HEK293 (cell line): ENCODE results near the gene XK.

ENCODE experiments used
- CTCF ChIA-PET: fragments of 350-600 bp; formaldehyde crosslinking; extraction: SDS; loops from one replicate; lab custom pipeline; 2021; ENCODE audit warnings: antibody characterized with exemption; lab: Yijun Ruan, JAX
- POLR2A ChIA-PET: fragments of 300-600 bp; formaldehyde crosslinking; extraction: SDS; loops from one replicate; lab custom pipeline; 2020; ENCODE audit warnings: antibody characterized with exemption, inconsistent platforms; lab: Yijun Ruan, JAX
- H3K27ac ChIP-seq: fragments of 200-500 bp; sonication (Bioruptor generic); 2 replicates; pipeline ENCODE4 v1.5.1; 2014; ENCODE audit warnings: low read depth, low read length, control low read depth, inconsistent platforms; ENCODE audit errors: extremely low read depth
- H3K36me3 ChIP-seq, 2 experiments: fragments of 200-500 bp in 1 of 2; sonication (Bioruptor generic) in 1 of 2; 1 replicate in 1 of 2; 2 replicates in 1 of 2; pipeline ENCODE4 v1.5.1; 2014 to 2017; ENCODE audit warnings: inconsistent platforms in 2 of 2, low read length in 2 of 2; ENCODE audit not compliant: control insufficient read depth in 2 of 2, insufficient read depth in 1 of 2
- H3K4me1 ChIP-seq: fragments of 200-500 bp; sonication (Bioruptor generic); 2 replicates; pipeline ENCODE4 v1.5.1; 2014; ENCODE audit warnings: mild to moderate bottlenecking, low read length, inconsistent platforms; ENCODE audit not compliant: control insufficient read depth, insufficient read depth
- H3K4me3 ChIP-seq: 2 replicates; pipeline ENCODE4 v1.5.1; 2011; ENCODE audit warnings: low read depth, mild to moderate bottlenecking, control low read depth, low read length, moderate library complexity
- H3K9me3 ChIP-seq: fragments of 200-500 bp; sonication (Bioruptor generic); 2 replicates; pipeline ENCODE4 v1.5.1; 2014; ENCODE audit warnings: low read depth, low read length, inconsistent platforms; ENCODE audit not compliant: control insufficient read depth, insufficient read depth
- AEBP2 ChIP-seq: fragments of 450-650 bp; formaldehyde crosslinking; IDR thresholded peaks from 2 replicates; pipeline ENCODE4 v1.5.1; 2016; ENCODE audit warnings: missing biosample characterization, missing genetic modification characterization, borderline replicate concordance
- BCL11A ChIP-seq: fragments of 450-650 bp; formaldehyde crosslinking; IDR thresholded peaks from 2 replicates; pipeline ENCODE4 v1.5.1; 2016; ENCODE audit warnings: low read depth, missing biosample characterization, missing genetic modification characterization
- EGR2 ChIP-seq: fragments of 450-650 bp; formaldehyde crosslinking; IDR thresholded peaks from 2 replicates; pipeline ENCODE4 v1.5.1; 2016; ENCODE audit warnings: low read depth, missing biosample characterization, missing genetic modification characterization
- GLIS2 ChIP-seq: fragments of 450-650 bp; formaldehyde crosslinking; IDR thresholded peaks from 2 replicates; pipeline ENCODE4 v1.5.1; 2016; ENCODE audit warnings: missing biosample characterization, missing genetic modification characterization
- IKZF3 ChIP-seq: fragments of 450-650 bp; IDR thresholded peaks from 2 replicates; pipeline ENCODE4 v1.5.0; 2018; ENCODE audit warnings: missing biosample characterization, mild to moderate bottlenecking, missing genetic modification characterization, moderate library complexity
- KLF1 ChIP-seq: fragments of 450-650 bp; formaldehyde crosslinking; IDR thresholded peaks from 2 replicates; pipeline ENCODE4 v1.5.1; 2016; ENCODE audit warnings: missing biosample characterization, missing genetic modification characterization
- KLF16 ChIP-seq: fragments of 450-650 bp; formaldehyde crosslinking; IDR thresholded peaks from 2 replicates; pipeline ENCODE4 v1.5.1; 2017; ENCODE audit warnings: missing biosample characterization, missing genetic modification characterization
- PRDM6 ChIP-seq: fragments of 450-650 bp; formaldehyde crosslinking; IDR thresholded peaks from 2 replicates; pipeline ENCODE4 v1.5.1; 2017; ENCODE audit warnings: missing biosample characterization, missing genetic modification characterization
- RBAK ChIP-seq: fragments of 450-650 bp; formaldehyde crosslinking; IDR thresholded peaks from 2 replicates; pipeline ENCODE4 v1.5.1; 2016; ENCODE audit warnings: missing biosample characterization, missing genetic modification characterization
- REPIN1 ChIP-seq: fragments of 450-650 bp; formaldehyde crosslinking; IDR thresholded peaks from 2 replicates; pipeline ENCODE4 v1.5.1; 2017; ENCODE audit warnings: missing biosample characterization, missing genetic modification characterization, low read depth
- SP7 ChIP-seq: fragments of 450-650 bp; formaldehyde crosslinking; IDR thresholded peaks from 2 replicates; pipeline ENCODE4 v1.5.1; 2016; ENCODE audit warnings: missing biosample characterization, missing genetic modification characterization
- ZBTB17 ChIP-seq: fragments of 450-650 bp; formaldehyde crosslinking; IDR thresholded peaks from 2 replicates; pipeline ENCODE4 v1.5.1; 2016; ENCODE audit warnings: missing biosample characterization, missing genetic modification characterization
- ZBTB48 ChIP-seq: fragments of 450-650 bp; formaldehyde crosslinking; IDR thresholded peaks from 2 replicates; pipeline ENCODE4 v1.5.1; 2016; ENCODE audit warnings: missing biosample characterization, missing genetic modification characterization
- ZBTB7A ChIP-seq: fragments of 450-650 bp; formaldehyde crosslinking; IDR thresholded peaks from 2 replicates; pipeline ENCODE4 v1.5.1; 2016; ENCODE audit warnings: low read depth, missing biosample characterization, missing genetic modification characterization
- ZFHX2 ChIP-seq: fragments of 450-650 bp; formaldehyde crosslinking; conservative IDR thresholded peaks from 2 replicates; pipeline ENCODE4 v1.5.1; 2016; ENCODE audit warnings: missing biosample characterization, missing genetic modification characterization
- ZNF155 ChIP-seq: fragments of 450-650 bp; formaldehyde crosslinking; IDR thresholded peaks from 2 replicates; pipeline ENCODE4 v1.5.1; 2016; ENCODE audit warnings: missing biosample characterization, missing genetic modification characterization
- ZNF23 ChIP-seq: fragments of 450-650 bp; formaldehyde crosslinking; IDR thresholded peaks from 2 replicates; pipeline ENCODE4 v1.5.1; 2016; ENCODE audit warnings: missing biosample characterization, missing genetic modification characterization, borderline replicate concordance
- ZNF341 ChIP-seq: fragments of 450-650 bp; formaldehyde crosslinking; IDR thresholded peaks from 2 replicates; pipeline ENCODE4; 2016; ENCODE audit warnings: low read depth, missing biosample characterization, missing genetic modification characterization
- ZNF354C ChIP-seq: fragments of 450-650 bp; formaldehyde crosslinking; IDR thresholded peaks from 2 replicates; pipeline ENCODE4 v1.5.1; 2016; ENCODE audit warnings: missing biosample characterization, missing genetic modification characterization, low read depth, borderline replicate concordance
- ZNF37A ChIP-seq: fragments of 450-650 bp; IDR thresholded peaks from 2 replicates; pipeline ENCODE4 v1.5.1; 2018; ENCODE audit warnings: missing biosample characterization, missing genetic modification characterization
- ZNF391 ChIP-seq: fragments of 450-650 bp; formaldehyde crosslinking; IDR thresholded peaks from 2 replicates; pipeline ENCODE4 v1.5.1; 2016; ENCODE audit warnings: low read depth, missing biosample characterization, missing genetic modification characterization, borderline replicate concordance
- ZNF423 ChIP-seq: fragments of 450-650 bp; formaldehyde crosslinking; IDR thresholded peaks from 2 replicates; pipeline ENCODE4 v1.5.1; 2016; ENCODE audit warnings: missing biosample characterization, missing genetic modification characterization
- ZNF596 ChIP-seq: fragments of 450-650 bp; IDR thresholded peaks from 2 replicates; pipeline ENCODE4 v1.5.0; 2018; ENCODE audit warnings: missing biosample characterization, mild to moderate bottlenecking, missing genetic modification characterization, moderate library complexity
- ZNF621 ChIP-seq: fragments of 450-650 bp; formaldehyde crosslinking; IDR thresholded peaks from 2 replicates; pipeline ENCODE4 v1.5.1; 2017; ENCODE audit warnings: missing biosample characterization, missing genetic modification characterization
- ZNF623 ChIP-seq: fragments of 450-650 bp; formaldehyde crosslinking; IDR thresholded peaks from 2 replicates; pipeline ENCODE4 v1.5.1; 2016; ENCODE audit warnings: missing biosample characterization, missing genetic modification characterization
- ZNF654 ChIP-seq: fragments of 450-650 bp; formaldehyde crosslinking; IDR thresholded peaks from 2 replicates; pipeline ENCODE4 v1.5.1; 2016; ENCODE audit warnings: low read depth, missing biosample characterization, missing genetic modification characterization
- ZNF837 ChIP-seq: fragments of 450-650 bp; formaldehyde crosslinking; IDR thresholded peaks from 2 replicates; pipeline ENCODE4 v1.5.1; 2016; ENCODE audit warnings: missing biosample characterization, missing genetic modification characterization
- ZNF843 ChIP-seq: fragments of 450-650 bp; formaldehyde crosslinking; IDR thresholded peaks from 2 replicates; pipeline ENCODE4 v1.5.1; 2016; ENCODE audit warnings: missing biosample characterization, missing genetic modification characterization
- TF ChIP-seq, protein P1 (sequence below): fragments of 450-650 bp; formaldehyde crosslinking; IDR thresholded peaks from 2 replicates; pipeline ENCODE4 v1.5.1; 2016; ENCODE audit warnings: missing biosample characterization, missing genetic modification characterization
- TF ChIP-seq, protein P2 (sequence below): fragments of 450-650 bp; formaldehyde crosslinking; IDR thresholded peaks from 2 replicates; pipeline ENCODE4 v1.5.1; 2017; ENCODE audit warnings: missing biosample characterization, missing genetic modification characterization

XK gene

GRCh38 chrX:37759878-37760418, 74.4 kb downstream of the XK start:
- TF ChIP-seq ZNF423 (no peak), EGR2 (tag by site-specific recombination) (no peak), ZNF837 (no peak), ZNF155 (no peak), ZNF354C (tag by site-specific recombination) (no peak), RBAK (tag by site-specific recombination) (no peak), ZNF654 (tag by site-specific recombination) (no peak), ZNF623 (tag by site-specific recombination) (no peak), ZNF391 (tag by site-specific recombination) (no peak), KLF16 (tag by site-specific recombination) (no peak), REPIN1 (tag by site-specific recombination) (no peak), ZFHX2 (no peak), ZNF341 (tag by site-specific recombination) (no peak), ZNF23 (tag by site-specific recombination) (no peak)
- H3K4me1 ChIP-seq = no peaks in the 10 kb centered on the region
- no peak overlapping the region for H3K27ac ChIP-seq
- H3K36me3 ChIP-seq = no peaks in the 10 kb centered on the region
- CTCF ChIA-PET = interaction anchor here (0.8 to 1.2 kb wide), 3 partner anchors 14 to 406 kb away, joined by 3 to 7 read pairs (median 3); no protein-coding TSS in a partner anchor
- no peak overlapping the region for H3K4me3 ChIP-seq
- POLR2A ChIA-PET = no interaction called here
- no peaks in the 10 kb centered on the region for H3K9me3 ChIP-seq

DNA sequence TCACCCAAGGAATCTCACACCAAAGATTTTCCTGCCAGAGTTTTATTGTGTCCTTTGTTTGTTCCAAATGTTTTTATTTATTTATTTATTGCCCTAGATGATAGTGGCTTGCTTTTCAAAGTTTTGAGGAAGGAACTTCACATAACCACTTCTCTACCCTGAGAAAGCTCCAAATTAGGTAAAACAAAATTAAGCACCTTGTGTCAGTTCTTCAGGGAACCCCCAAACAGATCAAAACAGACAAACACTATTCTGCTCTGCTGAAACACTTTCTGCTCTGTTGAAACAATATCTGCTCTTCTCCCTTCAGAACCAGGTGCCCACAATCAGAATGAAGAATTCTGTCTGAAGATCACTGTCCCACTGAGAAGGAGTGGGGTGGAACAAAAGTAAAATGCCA, 77.8 kb downstream of the XK start:
- Histone ChIP-seq H3K4me3 (no peak overlapping the region), H3K27ac (no peak overlapping the region), H3K4me1 (no peaks in the 10 kb centered on the region), H3K9me3 (no peaks in the 10 kb centered on the region), H3K36me3 (no peaks in the 10 kb centered on the region)
- CTCF ChIA-PET = interaction anchor here (0.5 to 2.5 kb wide), 5 partner anchors 10 to 198 kb away, joined by 3 to 6 read pairs (median 3); no protein-coding TSS in a partner anchor
- POLR2A ChIA-PET = no interaction called here
- no peak for TF ChIP-seq GLIS2 (tag by site-specific recombination)
- no peak for TF ChIP-seq ZNF843 (tag by site-specific recombination)
- no peak for TF ChIP-seq KLF1 (tag by site-specific recombination)
- TF ChIP-seq ZNF391 (tag by site-specific recombination) = no peak
- TF ChIP-seq, protein P1, sequence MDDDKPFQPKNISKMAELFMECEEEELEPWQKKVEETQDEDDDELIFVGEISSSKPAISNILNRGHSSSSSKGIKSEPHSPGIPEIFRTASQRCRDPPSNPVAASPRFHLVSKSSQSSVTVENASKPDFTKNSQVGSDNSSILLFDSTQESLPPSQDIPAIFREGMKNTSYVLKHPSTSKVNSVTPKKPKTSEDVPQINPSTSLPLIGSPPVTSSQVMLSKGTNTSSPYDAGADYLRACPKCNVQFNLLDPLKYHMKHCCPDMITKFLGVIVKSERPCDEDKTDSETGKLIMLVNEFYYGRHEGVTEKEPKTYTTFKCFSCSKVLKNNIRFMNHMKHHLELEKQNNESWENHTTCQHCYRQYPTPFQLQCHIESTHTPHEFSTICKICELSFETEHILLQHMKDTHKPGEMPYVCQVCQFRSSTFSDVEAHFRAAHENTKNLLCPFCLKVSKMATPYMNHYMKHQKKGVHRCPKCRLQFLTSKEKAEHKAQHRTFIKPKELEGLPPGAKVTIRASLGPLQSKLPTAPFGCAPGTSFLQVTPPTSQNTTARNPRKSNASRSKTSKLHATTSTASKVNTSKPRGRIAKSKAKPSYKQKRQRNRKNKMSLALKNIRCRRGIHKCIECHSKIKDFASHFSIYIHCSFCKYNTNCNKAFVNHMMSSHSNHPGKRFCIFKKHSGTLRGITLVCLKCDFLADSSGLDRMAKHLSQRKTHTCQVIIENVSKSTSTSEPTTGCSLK (tag by site-specific recombination) = no peak
- TF ChIP-seq ZNF596 (tag by site-specific recombination) = no peak
- TF ChIP-seq ZNF654 (tag by site-specific recombination) = no peak
- TF ChIP-seq ZBTB7A = no peak
- TF ChIP-seq, protein P2, sequence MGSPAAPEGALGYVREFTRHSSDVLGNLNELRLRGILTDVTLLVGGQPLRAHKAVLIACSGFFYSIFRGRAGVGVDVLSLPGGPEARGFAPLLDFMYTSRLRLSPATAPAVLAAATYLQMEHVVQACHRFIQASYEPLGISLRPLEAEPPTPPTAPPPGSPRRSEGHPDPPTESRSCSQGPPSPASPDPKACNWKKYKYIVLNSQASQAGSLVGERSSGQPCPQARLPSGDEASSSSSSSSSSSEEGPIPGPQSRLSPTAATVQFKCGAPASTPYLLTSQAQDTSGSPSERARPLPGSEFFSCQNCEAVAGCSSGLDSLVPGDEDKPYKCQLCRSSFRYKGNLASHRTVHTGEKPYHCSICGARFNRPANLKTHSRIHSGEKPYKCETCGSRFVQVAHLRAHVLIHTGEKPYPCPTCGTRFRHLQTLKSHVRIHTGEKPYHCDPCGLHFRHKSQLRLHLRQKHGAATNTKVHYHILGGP (tag by site-specific recombination) = no peak
- no peak for TF ChIP-seq ZBTB48 (tag by site-specific recombination)
- TF ChIP-seq BCL11A (tag by site-specific recombination) = no peak
- TF ChIP-seq PRDM6 = no peak
- no peak for TF ChIP-seq ZNF37A (tag by site-specific recombination)
- TF ChIP-seq ZBTB17 = no peak
- TF ChIP-seq SP7 = no peak
- no peak for TF ChIP-seq ZNF623 (tag by site-specific recombination)
- no peak for TF ChIP-seq IKZF3 (tag by site-specific recombination)
- TF ChIP-seq ZNF621 (tag by site-specific recombination) = no peak
- no peak for TF ChIP-seq AEBP2 (tag by site-specific recombination)
